GM23338 (cell line): ENCODE measurements around the gene ZNF555.

Source experiments
- CTCF ChIP-seq, 2 experiments: fragments of 200-600 bp in 1 of 2; sonication (generic) in 1 of 2; conservative IDR thresholded peaks; 2 replicates each; pipeline versions ENCODE4 v1.5.1 to v1.6.1; 2016 to 2017; ENCODE audit warnings: antibody characterized with exemption in 2 of 2, low read depth in 2 of 2, mild to moderate bottlenecking in 2 of 2, moderate library complexity in 1 of 2
- EZH2 ChIP-seq: fragments of 200-600 bp; sonication (generic); IDR thresholded peaks from one replicate; pipeline ENCODE4 v1.8.0; 2017; ENCODE audit warnings: antibody characterized with exemption, mild to moderate bottlenecking, low read depth; ENCODE audit not compliant: unreplicated experiment
- EZH2phosphoT487 ChIP-seq: fragments of 200-600 bp; sonication (generic); IDR thresholded peaks from one replicate; pipeline ENCODE4 v1.8.1; 2018; ENCODE audit warnings: antibody characterized with exemption; ENCODE audit not compliant: unreplicated experiment
- JUNB ChIP-seq: IDR thresholded peaks from one replicate; pipeline ENCODE4 v1.6.1; 2016; ENCODE audit warnings: antibody characterized with exemption; ENCODE audit not compliant: unreplicated experiment
- POLR2AphosphoS5 ChIP-seq: IDR thresholded peaks from 2 replicates; pipeline ENCODE4 v1.6.1; 2016; ENCODE audit warnings: antibody characterized with exemption, low read depth
- REST ChIP-seq: IDR thresholded peaks from one replicate; pipeline ENCODE4 v1.6.1; 2018; ENCODE audit warnings: antibody characterized with exemption; ENCODE audit not compliant: unreplicated experiment

GRCh38 chr19:2813235-2814160, 27.8 kb upstream of the ZNF555 start:
- TF ChIP-seq CTCF (conservative IDR thresholded peaks at IDR 0.05; ENCODE audit: low read depth in 2 of 2) (no peak), REST (no peak), POLR2AphosphoS5 (no peak), EZH2 (no peak), JUNB (no peak), EZH2phosphoT487 (no peak)
